GM12891 (cell line): Measurements from ENCODE around the gene MARCHF9.

Experiments used
- DNase-seq: peaks from one replicate; pipeline ENCODE4 v3.0.0; 2011; ENCODE audit warnings: low spot score; ENCODE audit not compliant: insufficient read length
- FAIRE-seq: peaks from 2 replicates; lab custom pipeline; 2011; peaks lifted over from hg19 to GRCh38; lab: Jason Lieb, UNC
- PAX5 ChIP-seq: IDR thresholded peaks from 2 replicates; pipeline ENCODE4 v1.6.1; 2011; ENCODE audit warnings: low read length, moderate library complexity, mild to moderate bottlenecking; ENCODE audit not compliant: insufficient read depth, severe bottlenecking
- POLR2A ChIP-seq: IDR thresholded peaks from 2 replicates; pipeline ENCODE4 v1.6.1; 2011; ENCODE audit warnings: low read depth, low read length, control low read depth
- POLR2AphosphoS5 ChIP-seq: IDR thresholded peaks from 2 replicates; pipeline ENCODE4 v1.6.1; 2011; ENCODE audit warnings: low read depth, low read length, control low read depth
- POU2F2 ChIP-seq: IDR thresholded peaks from 2 replicates; pipeline ENCODE4 v1.6.1; 2011; ENCODE audit warnings: low read depth, mild to moderate bottlenecking, control low read depth, low read length, moderate library complexity
- SPI1 ChIP-seq: IDR thresholded peaks from 2 replicates; pipeline ENCODE4 v1.6.1; 2011; ENCODE audit warnings: low read depth, low read length, control low read depth
- TAF1 ChIP-seq: IDR thresholded peaks from 2 replicates; pipeline ENCODE4 v1.6.1; 2011; ENCODE audit warnings: low read depth, low read length, control low read depth

The MARCHF9 gene

GRCh38 chr12:57752668-57753000 is 2.3 kb upstream of the MARCHF9 start:
- no peak for TF ChIP-seq POU2F2
- no peak for FAIRE-seq
- no peak for DNase-seq

- DNase-seq (no peak), FAIRE-seq (no peak)
- TF ChIP-seq TAF1 (no peak), POU2F2 (no peak)
Observed at GRCh38 chr12:57753756-57754337, 1.1 kb upstream of the MARCHF9 start.

- DNase-seq (no peak), FAIRE-seq (no peak)
- TF ChIP-seq POU2F2 (no peak), PAX5 (no peak), POLR2A (no peak), TAF1 (no peak), POLR2AphosphoS5 (no peak), SPI1 (no peak)
Observed at GRCh38 chr12:57755194-57755453, 221 bp downstream of the MARCHF9 start.

GRCh38 chr12:57755454-57756372 is 810 bp downstream of the MARCHF9 start:
- no peak for DNase-seq
- TF ChIP-seq SPI1 (peak; percentile 72), POLR2AphosphoS5 (no peak)
- FAIRE-seq, result no peak

GRCh38 chr12:57756406-57757341 is 1.8 kb downstream of the MARCHF9 start:
- DNase-seq (peak; percentile 64), FAIRE-seq (peak; percentile 35)
- TF ChIP-seq POU2F2 (no peak), PAX5 (no peak), POLR2A (no peak), TAF1 (no peak), SPI1 (no peak), POLR2AphosphoS5 (no peak)

- TF ChIP-seq PAX5 (no peak), POLR2A (no peak), TAF1 (no peak), POLR2AphosphoS5 (no peak)
- FAIRE-seq, result no peak
Observed at GRCh38 chr12:57757771-57758170, 2.9 kb downstream of the MARCHF9 start.

GRCh38 chr12:57758552-57759359 is 3.9 kb downstream of the MARCHF9 start:
- FAIRE-seq, result no peak
- TF ChIP-seq POU2F2, result no peak
- TF ChIP-seq SPI1, result no peak
- no peak for TF ChIP-seq PAX5

More at GRCh38 chr12:57757771-57758170, 2.9 kb downstream of the MARCHF9 start:
- DNase-seq, result no peak

GRCh38 chr12:57759360-57759980 is 4.6 kb downstream of the MARCHF9 start:
- DNase-seq (no peak), FAIRE-seq (peak; percentile 43)
- TF ChIP-seq SPI1 (no peak), POU2F2 (0 out of 2 replicates have a peak, but pooled peaks have one; percentile 12), PAX5 (no peak), POLR2A (no peak)

More at GRCh38 chr12:57758552-57759359, 3.9 kb downstream of the MARCHF9 start:
- DNase-seq, result no peak

GRCh38 chr12:57760347-57760982 is 5.6 kb downstream of the MARCHF9 start:
- DNase-seq, result no peak
- TF ChIP-seq POU2F2, result no peak
- TF ChIP-seq TAF1, result no peak
- no peak for TF ChIP-seq POLR2A
- TF ChIP-seq PAX5, result no peak
- TF ChIP-seq SPI1, result no peak
- no peak for TF ChIP-seq POLR2AphosphoS5
- FAIRE-seq, result no peak
